OCI-LY7 (cell line): ENCODE data around the gene ALDH1L1. TPM values are rescaled to one million over a fixed set of nuclear protein-coding genes. Genes with fewer than 3 reads are reported as not detected.

Experiments used
- BruUV-seq: library from RNA; stranded (reverse); fragments of 400-500 nt; replicated peaks from 2 replicates; lab custom pipeline; 2021; lab: Mats Ljungman, UMichigan
- CTCF ChIA-PET: fragments of 300-600 bp; sonication (Branson Sonifier 250); formaldehyde crosslinking; loops from one replicate; lab custom pipeline; 2022; ENCODE audit warnings: antibody characterized with exemption; ENCODE audit not compliant: unreplicated experiment; lab: Charles Lee
- POLR2A ChIA-PET: fragments of 300-600 bp; sonication (Branson Sonifier 250); formaldehyde crosslinking; loops from one replicate; lab custom pipeline; 2022; ENCODE audit warnings: antibody characterized with exemption; lab: Charles Lee
- DNase-seq: peaks from one replicate; pipeline ENCODE4 v3.0.0-alpha.2; 2015; ENCODE audit warnings: low spot score
- H2AFZ ChIP-seq: fragments of 200-600 bp; sonication (generic), shearing (Covaris generic); 2 replicates; pipeline ENCODE4 v1.6.1; 2014; ENCODE audit warnings: mild to moderate bottlenecking, antibody characterized with exemption, low read length, moderate library complexity
- H3K27ac ChIP-seq: fragments of 200-600 bp; sonication (generic); 2 replicates; pipeline ENCODE4 v1.5.1; 2014; ENCODE audit warnings: mixed run types, low read depth, mild to moderate bottlenecking, moderate library complexity, low read length, inconsistent platforms; ENCODE audit not compliant: poor library complexity, severe bottlenecking
- H3K36me3 ChIP-seq: fragments of 200-600 bp; sonication (generic); 2 replicates; pipeline ENCODE4 v1.6.1; 2014; ENCODE audit warnings: mild to moderate bottlenecking, antibody characterized with exemption, low read length, moderate library complexity, mixed read lengths; ENCODE audit not compliant: insufficient read depth
- H3K4me1 ChIP-seq: fragments of 200-600 bp; sonication (generic); 2 replicates; pipeline ENCODE4 v1.5.1; 2014; ENCODE audit warnings: mild to moderate bottlenecking, low read length; ENCODE audit not compliant: insufficient read depth, poor library complexity, severe bottlenecking
- H3K4me2 ChIP-seq: fragments of 200-600 bp; sonication (generic); 2 replicates; pipeline ENCODE4 v1.6.1; 2014; ENCODE audit warnings: mild to moderate bottlenecking, low read length
- H3K4me3 ChIP-seq: fragments of 200-600 bp; sonication (generic); 2 replicates; pipeline ENCODE4 v1.5.1; 2014; ENCODE audit warnings: mild to moderate bottlenecking, low read depth, low read length; ENCODE audit not compliant: poor library complexity, severe bottlenecking
- H3K79me2 ChIP-seq: fragments of 200-600 bp; sonication (generic); 2 replicates; pipeline ENCODE4 v1.6.1; 2016; ENCODE audit warnings: low read depth, mild to moderate bottlenecking, low read length, moderate library complexity, mixed read lengths; ENCODE audit not compliant: insufficient read depth
- H3K9me2 ChIP-seq: fragments of 200-600 bp; sonication (generic); 2 replicates; pipeline ENCODE4 v1.6.1; 2016; ENCODE audit warnings: mild to moderate bottlenecking, low read length, mixed read lengths; ENCODE audit not compliant: insufficient read depth
- H3K9me3 ChIP-seq: fragments of 200-600 bp; sonication (generic); 2 replicates; pipeline ENCODE4 v1.6.1; 2014; ENCODE audit warnings: mild to moderate bottlenecking, mixed run types, low read length, mixed read lengths
- H4K20me1 ChIP-seq: fragments of 200-600 bp; sonication (generic); 2 replicates; pipeline ENCODE4 v1.6.1; 2014; ENCODE audit warnings: mild to moderate bottlenecking, antibody characterized with exemption, low read length, moderate library complexity, mixed read lengths; ENCODE audit not compliant: insufficient read depth
- CTCF ChIP-seq: fragments of 200-600 bp; sonication (generic); conservative IDR thresholded peaks from 2 replicates; pipeline ENCODE4 v1.5.1; 2014; ENCODE audit warnings: mild to moderate bottlenecking, antibody characterized with exemption, low read length, moderate library complexity, mixed read lengths
- EZH2phosphoT487 ChIP-seq: fragments of 200-600 bp; sonication (generic); IDR thresholded peaks from 2 replicates; pipeline ENCODE4 v1.6.1; 2018; ENCODE audit warnings: low read depth, borderline replicate concordance, mild to moderate bottlenecking, mixed run types, antibody characterized with exemption, low read length, moderate library complexity, mixed read lengths
- intact Hi-C: fragments of 100-400 bp; cut with micrococcal nuclease; formaldehyde crosslinking; loops from one replicate; pipeline ENCODE4 v1.10.0; 2022; ENCODE audit not compliant: unreplicated experiment
- total RNA-seq, 2 experiments: library from RNA; depleted of rRNA in 1 of 2; stranded (reverse); fragments of >200 nt in 1 of 2; shearing (Covaris generic) in 1 of 2; gene quantifications; 2 replicates each; pipeline ENCODE4 v1.2.3, GENCODE V29; 2014 to 2022

The ALDH1L1 gene
- total RNA-seq, 2 experiments from 2014 or later: not detected

DNA sequence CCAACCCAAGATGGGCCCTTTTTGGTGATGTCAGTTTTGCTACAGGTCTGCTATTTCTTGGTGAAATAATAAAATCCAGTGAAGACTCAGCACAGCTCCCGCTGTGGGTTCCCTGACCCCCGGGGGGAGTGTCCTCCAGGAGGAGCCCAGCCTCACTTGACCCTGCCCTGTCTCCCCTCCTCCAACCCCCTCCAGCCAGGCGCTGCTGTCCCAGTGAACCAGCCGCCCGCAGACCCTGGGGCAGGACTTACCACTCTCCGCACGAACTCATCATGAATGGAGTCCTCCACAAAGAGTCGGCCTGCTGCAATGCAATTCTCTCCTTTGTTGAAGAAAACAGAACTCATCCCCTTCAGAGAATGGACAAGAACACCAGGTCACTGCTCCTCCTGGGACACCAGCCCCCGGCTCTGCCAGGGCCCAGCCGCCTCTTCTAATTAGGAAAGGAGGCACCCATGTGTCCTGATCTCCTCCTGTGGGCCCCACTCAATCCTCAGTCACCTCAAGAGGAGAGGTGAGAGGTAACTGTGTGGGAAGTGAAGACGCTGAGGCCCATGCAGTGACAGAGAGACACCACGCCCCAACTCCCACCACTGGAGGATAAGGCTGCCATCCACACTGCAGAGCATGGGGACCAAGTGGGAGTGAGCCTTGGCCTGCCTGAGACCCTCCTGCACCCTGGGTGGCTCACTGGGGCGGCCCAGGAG is 67.7 kb downstream of the ALDH1L1 start:
- H3K27ac ChIP-seq: no peak overlapping the region
- no peaks in the 10 kb centered on the region for H4K20me1 ChIP-seq
- H3K36me3 ChIP-seq: no peaks in the 10 kb centered on the region
- BruUV-seq: no TSS peak
- ChIA-PET POLR2A (no interaction called here), CTCF (no interaction called here)
- no peaks in the 10 kb centered on the region for H3K9me3 ChIP-seq
- H3K9me2 ChIP-seq: no peaks in the 10 kb centered on the region
- no peak overlapping the region for H3K4me3 ChIP-seq
- no peak overlapping the region for H3K4me2 ChIP-seq
- no peak overlapping the region for H2AFZ ChIP-seq
- no peak for TF ChIP-seq EZH2phosphoT487
- intact Hi-C loops: no loop called here
- no peaks in the 10 kb centered on the region for H3K79me2 ChIP-seq
- no peak for DNase-seq
- no peaks in the 10 kb centered on the region for H3K4me1 ChIP-seq

DNA sequence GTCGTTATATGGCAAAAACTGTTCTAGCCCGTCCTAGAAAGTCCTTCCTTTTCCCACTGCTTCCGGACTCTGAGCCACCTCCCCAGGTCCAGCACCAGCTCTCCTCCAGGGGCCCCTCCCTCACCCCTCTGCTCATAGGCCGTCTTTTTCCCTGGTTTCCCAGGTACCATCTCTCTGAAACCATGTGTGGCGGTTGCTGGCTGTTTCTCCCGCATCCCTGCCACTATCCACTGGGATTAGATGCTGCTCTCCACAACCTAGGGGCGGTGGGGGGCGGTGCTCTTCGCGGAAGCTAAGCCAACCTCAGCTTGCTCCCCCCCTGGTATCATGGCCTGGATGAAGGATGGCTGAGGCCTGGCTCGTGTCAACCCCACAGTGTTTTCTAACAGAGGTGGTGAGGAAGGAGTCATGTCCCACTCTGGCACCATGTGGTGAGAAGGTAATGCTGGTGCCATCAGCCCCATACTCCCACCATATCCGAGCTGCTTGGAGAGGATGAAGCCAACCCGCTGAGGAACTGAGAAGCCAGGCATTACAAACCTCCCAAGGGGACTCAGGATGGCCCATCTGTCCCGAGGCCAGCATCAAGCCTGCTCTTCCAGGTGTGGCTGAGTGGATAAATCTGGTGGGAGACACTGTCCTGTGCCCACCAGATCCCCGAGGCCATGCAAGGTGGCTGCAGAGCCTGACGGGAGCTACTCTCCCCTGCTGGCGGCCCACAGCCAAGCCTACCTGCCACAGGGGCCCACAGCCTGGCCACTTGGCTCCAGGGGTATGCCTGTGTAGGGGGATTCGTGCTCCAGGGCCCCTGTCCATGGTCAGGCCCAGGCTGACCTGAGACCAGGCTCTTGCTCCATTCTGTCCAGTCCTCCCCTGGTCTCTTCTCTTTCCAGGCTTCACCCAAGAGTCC is 68.6 kb downstream of the ALDH1L1 start:
- H3K9me3 ChIP-seq: no peaks in the 10 kb centered on the region
- H3K9me2 ChIP-seq: no peaks in the 10 kb centered on the region
- ChIA-PET CTCF (no interaction called here), POLR2A (no interaction called here)
- H3K79me2 ChIP-seq: no peaks in the 10 kb centered on the region
- no peak overlapping the region for H3K27ac ChIP-seq
- intact Hi-C loops: no loop called here
- TF ChIP-seq EZH2phosphoT487 (no peak), CTCF (no peak)
- no peaks in the 10 kb centered on the region for H4K20me1 ChIP-seq
- DNase-seq: no peak
- no peaks in the 10 kb centered on the region for H3K4me1 ChIP-seq
- H2AFZ ChIP-seq: no peak overlapping the region
- H3K4me2 ChIP-seq: no peak overlapping the region
- no peak overlapping the region for H3K4me3 ChIP-seq
- H3K36me3 ChIP-seq: no peaks in the 10 kb centered on the region
- BruUV-seq: no TSS peak

- Histone ChIP-seq H3K4me2 (no peak overlapping the region), H3K9me3 (no peaks in the 10 kb centered on the region), H2AFZ (no peak overlapping the region), H3K4me1 (no peaks in the 10 kb centered on the region), H3K27ac (no peak overlapping the region), H4K20me1 (no peaks in the 10 kb centered on the region), H3K79me2 (no peaks in the 10 kb centered on the region), H3K9me2 (no peaks in the 10 kb centered on the region), H3K4me3 (no peak overlapping the region), H3K36me3 (no peaks in the 10 kb centered on the region)
- intact Hi-C loops: no loop called here
- TF ChIP-seq CTCF: no peak
- no peak for TF ChIP-seq EZH2phosphoT487
- CTCF ChIA-PET: no interaction called here
- POLR2A ChIA-PET: no interaction called here
- no TSS peak for BruUV-seq
- DNase-seq: no peak
Observed at GRCh38 chr3:126111126-126111551, 69.2 kb downstream of the ALDH1L1 start.
